ENCODE measurements around the gene ZC3H18.
A peak's percentile ranks its signal among the peaks of the same experiment; 100 is the strongest.

The ZC3H18 gene

GRCh38 chr16:88639231-88640038 is 69.2 kb downstream of the ZC3H18 start:
- DNase-seq (ENCODE audit: low read depth in 2 of 2), result no peak

GRCh38 chr16:88640039-88640495 is 69.9 kb downstream of the ZC3H18 start:
- no peak for DNase-seq (ENCODE audit: low read depth in 2 of 2)

- DNase-seq (ENCODE audit: low read depth in 2 of 2), result no peak
Measured at GRCh38 chr16:88640498-88641247, 70.5 kb downstream of the ZC3H18 start.

- DNase-seq (ENCODE audit: low read depth in 2 of 2), result no peak
Measured at GRCh38 chr16:88642881-88643643, 72.9 kb downstream of the ZC3H18 start.

GRCh38 chr16:88643644-88643932 is 73.4 kb downstream of the ZC3H18 start:
- no peak for DNase-seq (ENCODE audit: low read depth in 2 of 2)

- DNase-seq (ENCODE audit: low read depth in 2 of 2), result no peak
Measured at GRCh38 chr16:88645455-88645854, 75.3 kb downstream of the ZC3H18 start.

GRCh38 chr16:88645941-88646340 is 75.7 kb downstream of the ZC3H18 start:
- DNase-seq (ENCODE audit: low read depth in 2 of 2), result no peak

- DNase-seq (ENCODE audit: low read depth in 2 of 2), result no peak
Measured at GRCh38 chr16:88646345-88647034, 76.3 kb downstream of the ZC3H18 start.

- no peak for DNase-seq (ENCODE audit: low read depth in 2 of 2)
Measured at GRCh38 chr16:88647178-88648070, 77.2 kb downstream of the ZC3H18 start.

- no peak for DNase-seq (ENCODE audit: low read depth in 2 of 2)
Measured at GRCh38 chr16:88649195-88649923, 79.2 kb downstream of the ZC3H18 start.

- no peak for DNase-seq (ENCODE audit: low read depth in 2 of 2)
Measured at GRCh38 chr16:88649924-88650748, 79.9 kb downstream of the ZC3H18 start.

- peak; percentile 59 for DNase-seq (ENCODE audit: low read depth in 2 of 2)
Measured at GRCh38 chr16:88650749-88651275, 80.6 kb downstream of the ZC3H18 start, which contains the start of gene CYBA. TSS of gene CYBA (minus strand) at chr16:88651053. CDS start at chr16:88651013, 40 bp downstream.

- peak in 1 of 2 donors; percentile 45 for DNase-seq (ENCODE audit: low read depth in 2 of 2)
Measured at GRCh38 chr16:88651276-88651988, 81.2 kb downstream of the ZC3H18 start.

GRCh38 chr16:88651989-88652761 is 82.0 kb downstream of the ZC3H18 start:
- no peak for DNase-seq (ENCODE audit: low read depth in 2 of 2)

- DNase-seq (ENCODE audit: low read depth in 2 of 2), result no peak
Measured at GRCh38 chr16:88652762-88653063, 82.5 kb downstream of the ZC3H18 start.

GRCh38 chr16:88653101-88653500 is 82.9 kb downstream of the ZC3H18 start:
- DNase-seq (ENCODE audit: low read depth in 2 of 2), result no peak

- no peak for DNase-seq (ENCODE audit: low read depth in 2 of 2)
Measured at GRCh38 chr16:88653596-88654362, 83.6 kb downstream of the ZC3H18 start.
